ENCODE data around the gene BANP. TPM values are rescaled to one million over a fixed set of nuclear protein-coding genes. Genes with fewer than 3 reads are reported as not detected.

Gene BANP
- total RNA-seq, 1 experiment from 2014 or later: 22.6 TPM

DNA sequence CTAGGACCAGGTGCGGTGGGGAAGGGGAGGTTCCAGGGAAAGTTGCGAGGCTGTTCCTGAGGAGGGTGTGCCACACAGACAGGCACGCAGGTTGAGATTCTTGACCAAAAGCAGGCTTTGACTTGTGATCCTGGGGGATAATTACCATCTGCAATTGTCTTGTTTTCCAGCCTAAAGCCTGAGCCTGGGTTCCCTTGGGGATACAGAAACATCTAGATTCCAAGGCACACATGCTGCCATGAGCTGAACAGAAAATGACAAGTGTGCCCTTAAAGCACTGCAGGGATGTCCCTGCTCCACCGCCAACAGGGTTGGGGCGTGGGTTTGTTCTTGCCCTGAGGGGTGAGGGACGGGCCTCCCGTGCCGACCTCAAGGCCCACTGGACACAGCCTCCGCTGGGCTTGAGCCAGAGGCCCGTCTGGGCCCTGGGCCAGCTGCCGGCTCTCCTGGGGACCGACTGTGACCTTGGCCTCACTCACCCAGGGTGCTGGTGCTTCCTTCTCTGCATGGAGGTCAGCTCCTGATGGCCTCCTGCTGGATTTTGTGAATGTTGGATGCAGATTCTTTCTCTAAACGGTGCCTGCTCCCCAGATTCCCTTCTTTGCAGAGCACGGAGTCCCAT, 28.9 kb upstream of the BANP start:
- no peaks in the 10 kb centered on the region for H3K27me3 ChIP-seq (ENCODE audit: control insufficient read depth, insufficient read depth, low read length)

DNA sequence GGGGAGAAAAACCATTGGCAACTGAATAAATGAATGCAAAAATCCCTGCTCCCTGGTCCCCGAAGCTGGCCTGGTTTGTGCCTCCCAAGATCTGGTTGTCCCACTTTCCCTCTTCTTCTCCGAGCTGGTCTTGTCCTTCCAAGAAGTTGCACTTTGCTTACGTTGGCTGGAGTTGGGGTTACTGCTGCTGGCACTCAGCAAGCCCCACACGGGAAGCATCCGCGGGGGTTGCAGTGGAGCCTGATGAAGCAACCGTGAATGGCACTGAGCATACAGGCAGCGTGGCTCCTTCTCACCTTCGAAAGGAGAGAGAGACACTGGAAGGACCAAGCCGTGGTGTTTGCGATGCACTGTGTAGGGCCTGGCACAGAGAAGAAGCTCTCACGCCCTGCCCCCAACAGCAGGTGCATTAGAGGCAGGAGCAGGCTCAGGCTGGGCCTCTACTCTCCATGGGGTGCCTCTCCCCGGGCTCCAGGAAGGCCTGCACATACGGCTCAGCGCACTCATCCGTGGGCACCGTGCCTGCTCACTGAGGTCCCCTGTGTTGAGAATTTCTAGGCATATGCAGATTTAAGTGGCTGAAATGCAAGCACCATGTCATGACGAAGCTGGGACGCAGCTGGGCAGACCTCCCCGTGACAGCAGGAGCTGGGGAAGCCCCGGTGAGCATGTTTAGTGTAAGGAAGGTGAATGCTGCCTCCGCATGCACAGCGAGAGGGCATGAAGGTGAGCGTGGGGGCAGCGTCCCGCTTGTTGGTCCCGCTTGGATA, 27.0 kb upstream of the BANP start:
- H3K27ac ChIP-seq (ENCODE audit: low read length): no peak overlapping the region
- no peak; the same call in 1 of the 2 replicates for ATAC-seq
- DNase-seq (ENCODE audit: low read depth, low spot score): no peak
- H3K4me1 ChIP-seq (ENCODE audit: control insufficient read depth, insufficient read depth, low read length): peaks cover 7% of the 10 kb centered on the region; the same call in 1 of the 2 replicates
- in situ Hi-C loops (cut with HindIII; ENCODE audit: low pct_unique_long_range_greater_than_20kb, low sequenced_read_pairs) (no loop called here), intact Hi-C loops (cut with micrococcal nuclease; ENCODE audit: unreplicated experiment) (no loop called here)
- no peaks in the 10 kb centered on the region for H3K27me3 ChIP-seq (ENCODE audit: control insufficient read depth, insufficient read depth, low read length)
- no peaks in the 10 kb centered on the region for H3K36me3 ChIP-seq (ENCODE audit: control insufficient read depth, insufficient read depth, low read length)
- H3K9me3 ChIP-seq (ENCODE audit: control insufficient read depth, insufficient read depth, low read depth, low read length): no peaks in the 10 kb centered on the region
- ChIA-PET POLR2A (no interaction called here), CTCF (no interaction called here)
- H3K4me3 ChIP-seq (ENCODE audit: low read depth in 2 of 2, low read length in 2 of 2): no peak overlapping the region
- no TSS peak for BruUV-seq (replicated peaks)
- TF ChIP-seq SIN3A (IDR thresholded peaks at IDR 0.05; ENCODE audit: borderline replicate concordance, insufficient read depth, low read depth, low read length) (no peak), REST (IDR thresholded peaks at IDR 0.05; ENCODE audit: insufficient read depth in 1 of 2, low read depth in 2 of 2, low read length in 1 of 2) (no peak), POLR2AphosphoS5 (IDR thresholded peaks at IDR 0.05; ENCODE audit: low read depth, low read length) (no peak), TCF7L2 (IDR thresholded peaks at IDR 0.05; ENCODE audit: low read depth, low read length) (no peak)
- TF ChIP-seq, protein P1, sequence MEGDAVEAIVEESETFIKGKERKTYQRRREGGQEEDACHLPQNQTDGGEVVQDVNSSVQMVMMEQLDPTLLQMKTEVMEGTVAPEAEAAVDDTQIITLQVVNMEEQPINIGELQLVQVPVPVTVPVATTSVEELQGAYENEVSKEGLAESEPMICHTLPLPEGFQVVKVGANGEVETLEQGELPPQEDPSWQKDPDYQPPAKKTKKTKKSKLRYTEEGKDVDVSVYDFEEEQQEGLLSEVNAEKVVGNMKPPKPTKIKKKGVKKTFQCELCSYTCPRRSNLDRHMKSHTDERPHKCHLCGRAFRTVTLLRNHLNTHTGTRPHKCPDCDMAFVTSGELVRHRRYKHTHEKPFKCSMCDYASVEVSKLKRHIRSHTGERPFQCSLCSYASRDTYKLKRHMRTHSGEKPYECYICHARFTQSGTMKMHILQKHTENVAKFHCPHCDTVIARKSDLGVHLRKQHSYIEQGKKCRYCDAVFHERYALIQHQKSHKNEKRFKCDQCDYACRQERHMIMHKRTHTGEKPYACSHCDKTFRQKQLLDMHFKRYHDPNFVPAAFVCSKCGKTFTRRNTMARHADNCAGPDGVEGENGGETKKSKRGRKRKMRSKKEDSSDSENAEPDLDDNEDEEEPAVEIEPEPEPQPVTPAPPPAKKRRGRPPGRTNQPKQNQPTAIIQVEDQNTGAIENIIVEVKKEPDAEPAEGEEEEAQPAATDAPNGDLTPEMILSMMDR (IDR thresholded peaks at IDR 0.05): no peak

More for the DNA sequence above, 28.9 kb upstream of the BANP start:
- no TSS peak for BruUV-seq (replicated peaks)
- POLR2A ChIA-PET: no interaction called here
- intact Hi-C loops (cut with micrococcal nuclease; ENCODE audit: unreplicated experiment) (no loop called here), in situ Hi-C loops (cut with HindIII; ENCODE audit: low pct_unique_long_range_greater_than_20kb, low sequenced_read_pairs) (no loop called here)
- no peaks in the 10 kb centered on the region for H3K36me3 ChIP-seq (ENCODE audit: control insufficient read depth, insufficient read depth, low read length)
- no peak for ATAC-seq
- H3K9me3 ChIP-seq (ENCODE audit: control insufficient read depth, insufficient read depth, low read depth, low read length): no peaks in the 10 kb centered on the region
- CTCF ChIA-PET: no interaction called here
- DNase-seq (ENCODE audit: low read depth, low spot score): no peak
- H3K4me1 ChIP-seq (ENCODE audit: control insufficient read depth, insufficient read depth, low read length): peaks cover 7% of the 10 kb centered on the region; the same call in 1 of the 2 replicates
- TF ChIP-seq, protein P1 (IDR thresholded peaks at IDR 0.05): no peak
- TF ChIP-seq POLR2AphosphoS5 (IDR thresholded peaks at IDR 0.05; ENCODE audit: low read depth, low read length) (no peak), REST (IDR thresholded peaks at IDR 0.05; ENCODE audit: insufficient read depth in 1 of 2, low read depth in 2 of 2, low read length in 1 of 2) (no peak), SIN3A (IDR thresholded peaks at IDR 0.05; ENCODE audit: borderline replicate concordance, insufficient read depth, low read depth, low read length) (no peak)
- no peak overlapping the region for H3K4me3 ChIP-seq (ENCODE audit: low read depth in 2 of 2, low read length in 2 of 2)
- H3K27ac ChIP-seq (ENCODE audit: low read length): no peak overlapping the region
